HG02870 (cell line): ENCODE measurements around the gene GALNT13.
"Not testable (repeated sequence)": the region's sequence is repeated elsewhere in the genome, so short reads cannot be mapped to it uniquely, and the experiment has no call there.

Experiments used
- ATAC-seq: cut with Tn5 transposase; IDR thresholded peaks from one replicate; pipeline ENCODE4 v1.9.1; 2021; ENCODE audit warnings: mild to moderate bottlenecking, moderate library complexity; ENCODE audit not compliant: unreplicated experiment

The GALNT13 gene

GRCh38 chr2:154459286-154459685 lies 587.6 kb downstream of the GALNT13 start:
- no peak for ATAC-seq

DNA sequence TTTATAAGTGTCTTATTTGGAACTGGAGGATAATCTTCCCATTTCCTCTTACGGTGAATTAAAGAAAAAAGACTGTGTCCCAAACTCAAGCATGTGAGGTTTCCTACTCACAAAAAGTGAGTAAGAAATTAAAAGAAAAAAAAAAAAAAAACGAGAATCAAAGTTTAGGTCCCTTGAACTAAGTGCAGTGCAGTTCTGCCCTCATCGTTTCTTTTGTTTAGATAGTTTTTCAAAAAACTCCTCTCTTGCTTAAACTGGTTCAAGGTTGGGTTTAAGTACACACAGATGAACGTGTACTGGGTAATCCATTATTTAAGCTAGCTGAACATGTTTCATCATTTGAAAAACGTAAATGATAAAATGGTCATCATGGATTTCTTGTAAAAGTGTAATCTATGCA lies 590.9 kb downstream of the GALNT13 start:
- ATAC-seq, result no peak

DNA sequence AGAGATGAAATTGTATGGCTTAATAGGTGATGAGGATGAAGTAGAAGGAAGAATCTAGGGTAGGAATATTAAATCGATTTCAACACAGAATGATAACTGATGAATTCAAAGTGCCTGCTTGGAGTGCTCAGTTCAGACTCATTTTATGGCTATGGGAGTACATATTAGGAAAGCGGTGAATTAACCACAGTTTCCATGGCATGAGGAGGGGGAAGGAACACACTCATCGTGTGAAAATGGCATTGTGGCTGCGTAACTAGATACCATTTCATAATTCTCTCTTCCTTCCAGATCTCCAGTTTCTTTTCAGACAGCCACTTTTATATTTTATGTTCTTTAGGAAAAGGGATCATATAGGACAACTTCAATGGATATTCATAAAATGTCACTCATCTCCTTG lies 594.5 kb downstream of the GALNT13 start:
- ATAC-seq, result no peak

GRCh38 chr2:154470376-154470775 lies 598.7 kb downstream of the GALNT13 start:
- no peak for ATAC-seq

- ATAC-seq, result not testable (repeated sequence)
These were observed 599.8 kb downstream of the GALNT13 start for GRCh38 chr2:154471492-154471891.

DNA sequence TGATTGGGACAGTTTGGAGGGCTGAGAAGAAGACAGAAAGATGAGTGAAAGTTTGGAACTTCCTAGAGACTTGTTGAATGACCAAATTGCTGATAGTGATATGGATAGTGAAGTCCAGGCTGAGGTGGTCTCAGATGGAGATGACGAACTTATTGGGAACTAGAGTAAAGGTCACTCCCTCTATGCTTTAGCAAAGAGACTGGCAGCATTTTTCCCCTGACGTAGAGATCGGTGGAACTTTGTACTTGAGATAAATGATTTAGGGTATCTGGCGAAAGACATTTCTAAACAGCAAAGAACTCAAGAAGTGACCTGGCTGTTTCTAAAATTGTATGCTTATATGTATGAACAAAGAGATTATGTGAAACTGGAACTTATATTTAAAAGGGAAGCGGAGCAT lies 605.6 kb downstream of the GALNT13 start:
- ATAC-seq, result no peak

- ATAC-seq, result no peak
These were observed 608.8 kb downstream of the GALNT13 start for GRCh38 chr2:154480521-154480920.

DNA sequence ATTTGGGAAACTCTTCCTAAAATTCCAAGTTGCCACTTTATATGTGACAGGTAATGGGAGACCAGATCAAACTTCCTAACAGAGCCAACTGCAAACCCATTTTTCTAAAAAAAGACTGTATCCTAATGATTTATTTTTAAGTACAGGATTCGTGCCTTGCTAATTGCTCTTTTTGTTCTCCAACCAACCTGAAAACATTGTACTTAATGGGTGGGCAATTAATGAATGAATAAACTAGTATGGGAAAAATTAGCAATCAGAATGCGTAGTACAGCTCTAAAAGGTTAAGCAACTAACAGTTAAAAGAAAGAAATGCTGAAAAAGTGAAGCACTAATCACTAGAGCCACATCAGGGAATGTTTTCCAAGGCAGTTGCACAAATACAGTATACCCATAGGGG lies 609.6 kb downstream of the GALNT13 start:
- no peak for ATAC-seq

- ATAC-seq, result no peak
These were observed 612.8 kb downstream of the GALNT13 start for GRCh38 chr2:154484338-154485099.

DNA sequence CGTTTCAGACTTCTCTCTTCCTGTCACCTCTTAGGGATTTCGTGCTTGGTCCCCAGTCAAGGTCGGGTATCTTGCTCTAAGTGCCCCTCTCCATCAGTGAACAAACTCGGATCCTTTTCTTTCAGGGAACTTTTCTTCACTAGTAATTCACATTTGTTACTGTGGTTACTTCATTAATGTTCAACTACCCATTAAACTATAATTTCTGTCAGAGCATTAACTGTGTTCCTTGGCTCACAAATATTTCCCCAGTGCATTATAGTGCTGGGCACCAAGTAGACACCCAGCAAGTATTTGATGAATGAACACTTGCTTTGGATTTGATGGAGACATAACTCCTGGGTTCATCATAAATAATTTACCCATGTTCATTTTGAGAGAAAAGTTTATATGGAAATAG lies 617.1 kb downstream of the GALNT13 start:
- no peak for ATAC-seq

DNA sequence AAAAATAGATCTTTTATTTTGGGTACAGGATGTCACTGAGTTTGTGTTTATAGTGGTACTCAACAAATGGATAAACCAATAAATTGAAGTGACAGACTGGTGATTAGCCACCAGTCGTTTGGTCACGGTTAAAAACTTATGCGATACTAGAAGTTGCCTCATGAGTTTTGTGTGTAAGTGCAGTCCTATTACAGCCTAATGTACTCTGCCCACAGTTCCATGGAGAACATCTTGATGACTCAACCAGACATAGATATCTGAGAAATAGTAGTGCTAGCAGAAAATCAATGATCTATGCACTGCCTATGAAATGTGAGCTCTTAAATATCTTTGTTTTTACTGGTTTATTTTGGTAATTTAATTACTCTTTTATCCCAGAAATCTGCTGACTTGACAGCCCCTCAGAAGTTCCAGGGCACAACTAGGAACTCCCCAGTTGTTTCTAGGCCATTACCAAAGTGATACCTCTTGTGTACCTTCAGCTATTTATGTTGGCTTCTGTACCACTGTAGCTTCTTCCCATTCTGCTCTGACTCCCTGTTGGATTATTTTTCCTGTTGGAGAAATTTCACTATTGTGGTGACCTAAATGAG lies 617.6 kb downstream of the GALNT13 start:
- ATAC-seq, result no peak

- ATAC-seq, result no peak
These were observed 618.8 kb downstream of the GALNT13 start for GRCh38 chr2:154490530-154490929.

DNA sequence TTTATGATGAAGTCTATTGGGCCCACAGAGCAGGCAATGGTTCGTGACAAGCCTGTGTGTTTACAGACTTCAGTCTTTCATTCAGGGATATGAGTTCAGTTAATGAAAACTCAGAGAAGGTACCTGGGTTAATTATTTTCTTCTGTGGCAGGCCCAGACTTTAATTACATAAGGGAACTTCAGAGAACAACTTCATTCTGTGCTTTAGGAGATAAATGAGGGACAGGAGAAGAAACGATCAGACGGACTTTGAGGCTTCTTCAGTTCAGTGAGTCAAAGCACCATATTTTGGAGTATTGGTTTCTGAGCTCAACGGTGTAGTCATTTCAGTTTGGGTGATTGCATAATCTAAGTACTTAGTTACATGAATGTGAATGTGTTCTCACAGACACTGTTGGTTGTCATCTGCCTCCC lies 623.7 kb downstream of the GALNT13 start:
- ATAC-seq, result no peak

GRCh38 chr2:154497019-154497418 lies 625.3 kb downstream of the GALNT13 start:
- ATAC-seq, result no peak
